ENCODE results near the gene RNF157. TPM values are rescaled to one million over a fixed set of nuclear protein-coding genes. Genes with fewer than 3 reads are reported as not detected.
A peak's percentile ranks its signal among the peaks of the same experiment; 100 is the strongest.

RNF157 gene
- total and polyA plus RNA-seq, 9 of the 15 experiments (the other 6 are each of a cell fraction or from before 2014, with no cell fraction given) = 8.1 to 31.7 (median 20.8) TPM

GRCh38 chr17:76264755-76265623 lies 24.7 kb upstream of the RNF157 start, which contains the start of gene UBALD2 (continued):
- TF ChIP-seq VEZF1 (CRISPR knock-in tag; IDR thresholded peaks at IDR 0.05) = peak; percentile 87
- TF ChIP-seq DACH1 (IDR thresholded peaks at IDR 0.05; ENCODE audit: partially characterized antibody) = no peak
- TF ChIP-seq E2F4 (CRISPR knock-in tag; IDR thresholded peaks at IDR 0.05; ENCODE audit: low read depth) = no peak
- TF ChIP-seq TBL1XR1 (IDR thresholded peaks at IDR 0.05; ENCODE audit: low read length in 2 of 2) = no peak; a peak in 2 of 4 replicates
- peak; percentile 78 for TF ChIP-seq BRD9 (IDR thresholded peaks at IDR 0.05; ENCODE audit: low read depth, partially characterized antibody)
- 0 out of 4 replicates have a peak, but pooled peaks of 1 of the 2 experiments have one; percentile 30 for TF ChIP-seq RCOR1 (IDR thresholded peaks at IDR 0.05; ENCODE audit: borderline replicate concordance in 1 of 2, low read depth in 2 of 2, low read length in 2 of 2)
- peak; percentile 63 for TF ChIP-seq MAX (CRISPR knock-in tag; IDR thresholded peaks at IDR 0.05)
- TF ChIP-seq THAP12 (CRISPR knock-in tag; IDR thresholded peaks at IDR 0.05) = peak; percentile 69; the same call in 1 of the 2 replicates
- peak; percentile 25 for TF ChIP-seq CREM (IDR thresholded peaks at IDR 0.05; ENCODE audit: low read depth)
- peak; percentile 62; the same call in 1 of the 2 replicates for TF ChIP-seq BACH1 (tag; IDR thresholded peaks at IDR 0.05)
- no peak for TF ChIP-seq ERF (CRISPR knock-in tag; IDR thresholded peaks at IDR 0.05)
- peak; percentile 78 for TF ChIP-seq PYGO2 (tag; IDR thresholded peaks at IDR 0.05)
- peak; percentile 100 for TF ChIP-seq FOXM1 (IDR thresholded peaks at IDR 0.05; ENCODE audit: low read depth)
- peak; percentile 99 for TF ChIP-seq FOXM1 (CRISPR knock-in tag; IDR thresholded peaks at IDR 0.05; ENCODE audit: low read depth)
- TF ChIP-seq PCBP1 (IDR thresholded peaks at IDR 0.05; ENCODE audit: low read depth, low read length, poor library complexity, severe bottlenecking) = peak; percentile 18
- peak; percentile 66; the same call in 1 of the 2 replicates for TF ChIP-seq GTF2A2 (tag; IDR thresholded peaks at IDR 0.05)
- TF ChIP-seq ETV6 (IDR thresholded peaks at IDR 0.05; ENCODE audit: borderline replicate concordance in 1 of 2, low read depth in 2 of 2, low read length in 1 of 2) = no peak
- TF ChIP-seq ETV6 (CRISPR knock-in tag; IDR thresholded peaks at IDR 0.05; ENCODE audit: borderline replicate concordance) = no peak
- TF ChIP-seq SIX5 (IDR thresholded peaks at IDR 0.05; ENCODE audit: borderline replicate concordance in 1 of 2, insufficient read depth in 1 of 2, low read depth in 1 of 2, low read length in 2 of 2) = no peak
- TF ChIP-seq YY1 (IDR thresholded peaks at IDR 0.05; ENCODE audit: borderline replicate concordance in 1 of 3, control insufficient read depth in 1 of 3, extremely low read depth in 1 of 3, insufficient read depth in 3 of 3, insufficient read length in 1 of 3, insufficient replicate concordance in 2 of 3, low read depth in 1 of 3, low read length in 2 of 3) = peak in 2 of 3 experiments; percentile 48 to 78
